Adipose tissue (tissue), 3 donors: ENCODE data around the gene OR2T10. TPM values are rescaled to one million over a fixed set of nuclear protein-coding genes. Genes with fewer than 3 reads are reported as not detected.
"Not testable (repeated sequence)": the region's sequence is repeated elsewhere in the genome, so short reads cannot be mapped to it uniquely, and the experiment has no call there.

Experiments
- H3K27ac ChIP-seq: one replicate; pipeline ENCODE4 v1.5.1; 2013; ENCODE audit warnings: low read depth, low read length
- WGBS, 3 donors: extraction: QIAGEN DNeasy Blood & Tissue Kit; methylation state at CpG; one replicate each; pipeline ENCODE4 v1.1.7; 2013; 5-methylcytosine and 5-hydroxymethylcytosine counted together
- polyA plus RNA-seq, 3 donors: library from polyadenylated mRNA; stranded (reverse); fragments of 200-250 nt; gene quantifications; one replicate each; pipeline ENCODE4 v1.2.3, GENCODE V29; 2013
- donor health status: healthy with polysubstance abuse.
- donor health status: Bipolar disorder and iron deficiency.
- donor health status: healthy.

OR2T10 gene, protein sequence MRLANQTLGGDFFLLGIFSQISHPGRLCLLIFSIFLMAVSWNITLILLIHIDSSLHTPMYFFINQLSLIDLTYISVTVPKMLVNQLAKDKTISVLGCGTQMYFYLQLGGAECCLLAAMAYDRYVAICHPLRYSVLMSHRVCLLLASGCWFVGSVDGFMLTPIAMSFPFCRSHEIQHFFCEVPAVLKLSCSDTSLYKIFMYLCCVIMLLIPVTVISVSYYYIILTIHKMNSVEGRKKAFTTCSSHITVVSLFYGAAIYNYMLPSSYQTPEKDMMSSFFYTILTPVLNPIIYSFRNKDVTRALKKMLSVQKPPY
- polyA plus RNA-seq = not detected

DNA sequence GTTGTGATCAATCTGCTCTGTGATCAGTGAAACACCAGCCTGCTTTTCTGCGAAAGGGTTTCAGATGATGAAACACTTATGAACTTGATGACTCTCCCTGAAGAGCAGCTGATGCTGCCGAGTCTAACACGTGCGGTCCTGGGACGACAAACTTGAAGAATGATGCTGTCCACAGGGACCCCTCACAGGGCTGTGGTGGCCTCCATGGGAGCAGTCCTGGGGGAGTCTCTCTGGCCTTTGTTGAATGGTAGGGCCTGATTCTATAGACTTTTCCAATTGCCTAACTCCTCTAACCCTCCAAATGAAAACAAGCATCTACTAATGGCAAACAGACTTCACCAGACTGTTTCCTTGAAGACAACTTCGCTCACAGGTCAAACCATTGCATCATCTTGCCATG, at the start of gene OR2T10:
OR2T10 (minus strand) TSS at position 112 of the 400 bp plus-strand sequence. CDS start 3,932 bp downstream, outside the sequence.
- H3K27ac ChIP-seq = no peak within 1 kb of the TSS
- WGBS, 3 donors = 81 to 91% (median 88%) methylated on average over 6 of the region's 6 CpGs

DNA sequence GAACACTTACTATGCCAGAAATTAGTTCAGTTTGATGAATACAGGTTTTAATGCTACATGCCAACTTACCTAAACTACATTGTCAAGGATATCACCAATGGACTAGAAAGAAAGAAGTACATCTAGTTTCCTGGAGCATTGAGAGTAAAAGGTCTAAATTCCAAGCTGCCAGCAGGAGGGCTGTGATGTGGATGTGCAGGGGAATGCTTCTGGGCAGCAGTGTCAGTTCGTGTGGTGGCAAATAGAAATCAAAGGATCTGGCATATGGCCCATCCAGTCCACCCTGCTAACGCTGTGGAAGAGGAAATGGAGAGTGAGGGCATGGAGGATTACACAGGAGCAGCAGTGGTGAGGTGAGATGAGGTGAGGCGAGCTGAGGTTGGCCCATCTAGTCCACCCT, 47.7 kb upstream of the OR2T10 start, which contains the start of gene OR2T35:
OR2T35 (minus strand) TSS at position 101 of the 400 bp plus-strand sequence. CDS start 6,020 bp downstream, outside the sequence.
- 67 to 100% methylated on average over 1 to 2 of the region's 3 CpGs; no CpG with 5 or more reads in 1 of the 3 donors for WGBS, 3 donors
- not testable (repeated sequence) for H3K27ac ChIP-seq

DNA sequence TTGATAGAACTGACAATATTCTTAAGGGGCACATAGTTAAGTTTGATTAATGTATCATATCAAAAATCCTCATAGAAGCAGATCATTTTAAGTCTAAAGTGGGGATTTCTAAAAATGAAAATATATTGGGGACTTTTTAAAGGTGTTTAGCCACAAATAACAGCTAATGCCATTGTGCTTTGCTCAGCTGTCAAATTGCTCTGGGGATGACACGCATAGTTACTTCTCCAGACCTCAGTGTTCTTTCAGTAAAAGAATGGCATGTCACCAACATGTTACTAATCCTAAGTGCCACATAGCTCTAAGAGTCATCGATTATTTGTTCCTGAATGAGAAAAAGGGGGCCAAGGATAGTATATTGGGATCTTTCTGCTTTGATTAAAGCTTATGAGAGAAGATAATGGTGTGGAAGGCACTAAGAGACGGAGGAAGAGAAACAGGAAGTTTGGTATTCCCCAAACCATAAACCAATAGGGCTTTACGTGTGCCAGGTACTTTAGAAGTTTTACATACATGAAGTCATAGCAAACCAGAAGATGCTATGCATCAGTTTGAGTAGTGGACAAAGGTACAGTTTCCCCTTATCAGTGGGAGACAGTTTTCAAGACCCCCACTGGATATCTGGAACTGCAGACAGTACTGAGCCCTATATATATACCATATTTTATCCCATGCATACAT, 45.6 kb upstream of the OR2T10 start:
- no CpG with 5 or more reads among the region's 4 CpGs for WGBS, 3 donors

DNA sequence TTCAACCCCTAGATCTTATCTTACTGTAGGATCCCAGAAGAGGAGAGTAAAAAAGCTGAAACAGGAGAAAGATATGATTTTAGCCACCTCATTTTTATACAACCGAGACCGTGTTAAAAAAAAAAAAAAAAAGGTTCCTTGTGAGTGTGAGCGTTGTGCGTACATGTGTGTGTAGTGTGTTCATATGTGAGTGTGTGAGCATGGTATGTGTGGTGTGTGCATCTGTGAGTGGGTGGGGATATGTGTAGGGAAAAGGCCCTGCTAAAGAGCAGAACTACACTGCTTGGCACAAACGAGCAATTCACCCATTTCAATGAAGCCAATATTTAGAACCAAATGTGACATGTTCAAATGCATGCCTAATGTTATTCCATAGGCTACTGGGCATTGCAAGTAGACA, 44.1 kb upstream of the OR2T10 start:
- 92% methylated on average over 4 of the region's 5 CpGs; no CpG with 5 or more reads in 2 of the 3 donors for WGBS, 3 donors

More for the DNA sequence above, 45.6 kb upstream of the OR2T10 start:
- H3K27ac ChIP-seq = not testable (repeated sequence)

DNA sequence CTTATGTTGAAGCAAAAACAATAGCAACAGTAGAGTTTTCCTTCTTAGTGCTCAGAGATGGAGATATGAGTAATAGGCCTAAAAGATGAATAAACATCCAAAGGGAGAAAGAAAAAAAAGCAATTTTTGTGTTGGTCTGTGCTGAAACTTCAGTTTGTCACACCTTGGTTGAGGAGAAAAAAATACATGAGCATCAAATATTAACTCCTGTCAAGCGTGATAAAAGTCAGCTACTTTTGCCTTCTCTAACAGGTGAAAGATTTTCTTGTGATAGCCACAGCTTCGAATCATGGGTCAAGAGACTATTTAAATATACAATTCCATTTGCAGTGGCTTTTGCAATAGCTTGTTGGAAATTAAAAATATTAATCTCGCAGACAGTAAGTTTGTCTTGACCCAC, 43.4 kb upstream of the OR2T10 start:
- not testable (repeated sequence) for H3K27ac ChIP-seq
- WGBS, 3 donors = no CpG with 5 or more reads among the region's 3 CpGs

More for the DNA sequence above, 44.1 kb upstream of the OR2T10 start:
- not testable (repeated sequence) for H3K27ac ChIP-seq

DNA sequence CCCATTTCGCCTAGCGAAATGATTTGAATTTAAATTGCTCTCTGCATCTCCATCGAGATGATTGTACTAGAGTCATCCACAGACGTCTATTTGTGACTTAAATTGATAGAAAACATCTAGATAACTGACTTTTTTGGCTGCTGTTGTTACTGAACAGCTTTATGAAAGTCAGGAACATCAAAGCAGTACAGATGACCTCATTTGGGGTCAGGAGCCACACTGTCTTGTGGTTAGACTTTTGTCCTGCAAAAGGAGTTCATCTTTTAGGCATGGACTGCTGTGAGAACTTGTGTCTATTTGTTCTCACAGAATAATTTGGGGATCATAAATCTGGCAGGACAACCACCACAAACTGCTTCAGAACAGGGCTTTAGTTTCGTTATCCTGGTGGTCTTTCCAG, 42.2 kb upstream of the OR2T10 start:
- H3K27ac ChIP-seq = not testable (repeated sequence)
- WGBS, 3 donors = no CpG with 5 or more reads among the region's 5 CpGs

DNA sequence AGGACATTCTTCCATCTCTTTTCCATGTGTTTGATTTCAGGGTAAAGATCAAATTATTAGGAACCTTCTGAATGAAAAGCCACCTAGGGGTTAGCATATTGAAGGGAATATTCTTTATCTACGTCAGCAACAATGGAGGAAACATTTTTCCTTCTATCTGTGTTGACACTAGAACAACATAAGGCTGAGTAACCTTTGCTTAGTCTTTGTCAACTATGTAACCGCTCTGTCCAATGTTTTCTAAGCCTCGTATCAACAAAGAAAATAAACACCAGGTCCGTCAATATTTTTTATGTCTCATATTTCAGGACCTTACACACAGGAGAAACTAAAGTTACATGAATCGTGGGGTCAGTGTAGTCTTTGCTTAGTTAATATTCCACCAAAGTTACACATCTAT, 39.1 kb upstream of the OR2T10 start:
- WGBS, 3 donors = 16 to 67% (median 61%) methylated on average over 2 of the region's 5 CpGs
- not testable (repeated sequence) for H3K27ac ChIP-seq

DNA sequence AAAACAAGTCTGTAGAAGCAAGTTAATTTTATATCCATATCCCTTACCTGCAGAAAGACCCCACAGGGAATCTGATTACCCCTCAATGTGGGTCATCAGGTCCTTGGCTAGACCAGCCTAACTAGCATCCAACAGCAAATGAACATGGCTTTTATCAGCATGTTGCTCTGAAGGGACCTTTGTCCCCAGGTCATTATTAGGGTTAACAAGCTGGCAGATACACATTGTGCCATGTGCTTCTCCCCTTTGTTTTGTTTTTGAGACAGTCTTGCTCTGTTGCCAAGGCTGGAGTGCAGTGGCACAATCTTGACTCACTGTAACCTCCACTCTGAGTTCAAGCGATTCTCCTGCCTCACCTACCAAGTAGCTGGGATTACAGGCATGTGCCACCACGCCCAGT, 37.5 kb upstream of the OR2T10 start, which contains the start of gene OR2T11:
OR2T11 (minus strand) TSS at position 101 of the 400 bp plus-strand sequence. CDS start 7,963 bp downstream, outside the sequence.
- H3K27ac ChIP-seq = not testable (repeated sequence)
- no CpG with 5 or more reads among the region's 2 CpGs for WGBS, 3 donors

DNA sequence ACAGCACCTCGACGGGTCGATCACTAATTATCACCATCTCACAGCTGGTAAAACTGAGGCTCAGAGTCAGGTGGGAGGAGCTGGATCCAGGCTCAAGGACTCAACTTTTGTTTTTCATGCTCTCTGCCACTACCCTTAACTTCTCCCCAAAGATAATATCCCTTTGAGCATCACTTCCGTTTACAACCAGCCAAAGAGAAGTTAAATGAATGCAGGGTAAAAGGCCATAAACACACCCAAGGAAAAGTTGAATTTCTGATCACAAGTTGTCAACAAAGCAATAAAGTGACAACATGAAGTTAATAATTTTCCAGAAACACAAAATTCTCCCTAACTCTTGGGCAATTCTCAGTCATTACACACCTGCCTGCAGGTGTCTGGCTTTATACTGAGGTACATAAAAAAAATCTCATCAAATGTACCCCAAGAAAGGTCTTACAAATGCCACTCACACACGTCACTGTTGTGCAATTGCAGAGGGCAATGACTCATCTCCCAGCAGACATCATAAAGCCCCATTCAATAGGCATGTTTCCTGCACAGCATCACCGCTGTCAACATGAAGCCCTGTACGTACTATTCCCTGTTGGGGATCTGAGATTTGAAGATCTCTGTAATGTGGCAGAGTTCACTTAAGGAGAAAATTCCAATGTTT, 34.0 kb upstream of the OR2T10 start:
- no peak overlapping the region for H3K27ac ChIP-seq
- WGBS, 3 donors = 66 to 70% (median 67%) methylated on average over 7 of the region's 7 CpGs

DNA sequence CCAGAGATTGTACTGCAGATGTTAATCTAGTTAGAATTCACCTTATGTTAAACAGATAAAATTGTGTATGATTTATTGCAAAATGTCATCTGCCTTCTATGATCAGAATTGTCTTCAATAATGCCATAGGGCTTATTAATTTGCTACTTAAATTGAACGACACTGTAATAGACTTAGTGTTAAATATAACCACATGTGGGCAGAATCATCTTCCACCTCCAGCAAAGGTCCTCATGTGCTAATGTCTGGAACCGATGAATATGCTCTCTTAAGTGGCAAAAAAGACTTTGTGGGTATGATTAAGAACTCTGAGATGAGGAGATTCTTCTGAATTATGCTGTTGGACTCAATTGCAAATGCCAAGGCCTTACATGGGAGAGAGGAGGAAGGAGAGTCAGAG, 33.1 kb upstream of the OR2T10 start:
- 76 to 80% (median 79%) methylated on average over 2 of the region's 2 CpGs for WGBS, 3 donors
- H3K27ac ChIP-seq = no peak overlapping the region

DNA sequence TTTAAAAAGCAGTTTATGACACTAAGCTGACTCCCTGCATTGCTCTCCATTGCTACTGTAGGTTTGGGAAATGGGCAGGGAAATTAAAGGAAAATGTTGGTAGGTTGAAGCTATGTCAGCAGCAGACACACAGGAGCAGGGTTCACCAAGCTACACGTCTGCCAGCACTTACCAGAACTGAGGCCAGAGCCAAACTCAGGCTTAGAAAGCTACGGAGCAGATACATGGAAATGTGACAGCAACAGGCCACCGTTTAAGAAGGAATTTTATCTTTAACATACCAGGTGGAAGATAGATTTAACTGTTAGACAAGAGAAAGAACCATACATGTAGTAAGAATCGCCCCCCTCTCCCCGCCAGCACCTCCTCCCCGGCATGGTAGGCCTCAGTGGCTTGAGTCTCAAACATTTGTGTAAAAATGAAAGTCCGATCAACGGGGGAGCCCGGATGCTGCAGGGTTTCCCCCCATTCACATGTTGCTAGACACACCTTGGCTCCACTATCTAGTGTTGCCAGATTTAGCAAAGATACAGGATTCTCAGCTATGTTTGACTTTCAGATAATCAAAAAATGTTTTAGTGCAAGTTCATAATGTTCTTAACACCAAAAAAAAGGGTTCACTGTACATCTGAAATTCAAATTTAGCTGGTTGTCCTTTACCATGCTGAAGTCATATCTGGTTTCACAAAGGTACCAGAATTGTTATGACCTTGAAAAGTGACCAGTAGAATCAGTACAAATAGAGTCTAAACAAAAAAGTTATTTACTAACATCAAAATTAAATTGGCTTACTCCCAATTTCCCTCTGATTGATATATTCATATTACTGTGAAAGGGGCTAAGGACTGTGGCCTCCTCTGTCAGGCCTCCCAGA, 30.7 kb upstream of the OR2T10 start:
- WGBS, 3 donors = 81 to 87% (median 84%) methylated on average over 7 to 9 of the region's 9 CpGs
- H3K27ac ChIP-seq = no peak overlapping the region

DNA sequence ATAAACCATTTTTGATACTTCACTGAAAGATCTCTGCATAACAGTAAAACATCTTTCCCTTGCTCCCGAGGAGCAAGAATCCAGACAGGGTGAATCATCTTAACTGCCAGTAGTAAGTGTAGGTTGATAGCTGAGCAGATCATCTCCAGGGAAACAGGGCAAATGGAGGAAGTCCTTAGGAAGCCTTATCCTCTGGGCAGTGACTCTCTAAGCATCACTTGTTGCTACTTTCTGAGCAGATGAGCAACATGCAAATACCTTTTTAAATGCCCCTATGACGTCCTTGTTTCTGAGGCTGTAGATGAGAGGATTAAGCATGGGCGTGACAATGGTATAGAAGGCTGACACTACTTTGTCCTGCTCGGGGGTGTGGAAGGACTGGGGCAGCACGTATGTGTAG, 28.5 kb upstream of the OR2T10 start:
- 76 to 78% (median 78%) methylated on average over 5 of the region's 5 CpGs for WGBS, 3 donors
- H3K27ac ChIP-seq = no peak overlapping the region

DNA sequence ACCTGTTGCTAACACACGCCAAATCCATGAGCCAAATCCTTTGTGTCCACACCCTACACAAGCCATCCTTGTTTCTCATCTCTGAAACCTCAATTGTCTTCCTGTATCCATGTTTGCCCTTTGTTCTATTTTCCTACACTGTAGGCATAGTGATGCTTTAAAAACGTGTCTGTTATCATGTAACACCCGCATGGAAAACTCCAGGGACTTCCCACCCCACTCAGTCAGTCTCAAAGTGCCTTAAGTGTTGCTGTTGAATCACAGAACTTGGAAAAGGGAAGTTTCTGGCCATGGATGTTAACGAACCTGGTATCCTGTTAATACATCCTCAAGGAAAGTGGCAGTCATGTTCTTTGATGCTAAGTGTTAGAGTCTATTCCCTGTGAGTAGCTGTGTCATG, 27.7 kb upstream of the OR2T10 start:
- no peak overlapping the region for H3K27ac ChIP-seq
- WGBS, 3 donors = 68 to 74% (median 70%) methylated on average over 4 of the region's 4 CpGs

DNA sequence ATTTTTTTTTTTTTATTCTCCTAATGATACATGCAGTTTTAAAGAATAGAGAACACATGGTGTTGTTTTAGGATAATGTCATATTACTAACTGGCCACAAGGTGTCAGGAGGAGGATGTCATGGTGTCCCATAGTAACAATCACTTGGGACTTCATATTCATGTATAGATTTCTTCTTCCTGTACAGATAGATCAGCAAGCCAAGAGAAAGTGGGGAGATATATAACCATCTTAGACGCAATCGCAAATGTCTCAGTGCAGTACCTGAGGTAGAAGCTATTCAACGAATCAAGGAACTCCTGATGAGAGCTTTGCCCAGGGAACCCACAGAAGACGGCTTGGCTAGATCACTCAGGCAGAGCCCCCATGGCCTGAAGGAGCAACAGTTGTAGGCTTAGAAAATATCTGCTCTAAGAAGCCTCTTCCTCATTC, 25.1 kb upstream of the OR2T10 start:
- no peak overlapping the region for H3K27ac ChIP-seq
- 48 to 66% (median 60%) methylated on average over 4 of the region's 4 CpGs for WGBS, 3 donors

DNA sequence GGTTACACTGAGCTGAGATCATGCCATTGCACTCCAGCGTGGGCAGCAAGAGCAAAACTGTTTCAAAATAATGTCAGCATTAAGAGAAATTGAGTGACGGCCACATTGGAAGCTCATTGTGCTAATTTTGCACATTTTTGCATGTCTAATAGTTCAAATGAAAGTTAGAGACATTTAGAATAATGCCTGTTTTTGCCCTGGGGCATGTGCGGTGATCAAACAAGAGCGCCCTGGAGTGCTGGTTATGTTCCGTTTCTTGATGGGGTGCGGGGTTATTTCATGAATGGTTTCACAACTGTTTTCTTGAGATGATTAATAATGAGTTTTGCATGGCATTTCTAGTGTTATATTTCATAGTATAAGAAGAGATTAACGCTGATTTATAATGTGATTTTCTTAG, 24.3 kb upstream of the OR2T10 start:
- no peak overlapping the region for H3K27ac ChIP-seq
- WGBS, 3 donors = 64 to 71% (median 67%) methylated on average over 7 of the region's 7 CpGs

DNA sequence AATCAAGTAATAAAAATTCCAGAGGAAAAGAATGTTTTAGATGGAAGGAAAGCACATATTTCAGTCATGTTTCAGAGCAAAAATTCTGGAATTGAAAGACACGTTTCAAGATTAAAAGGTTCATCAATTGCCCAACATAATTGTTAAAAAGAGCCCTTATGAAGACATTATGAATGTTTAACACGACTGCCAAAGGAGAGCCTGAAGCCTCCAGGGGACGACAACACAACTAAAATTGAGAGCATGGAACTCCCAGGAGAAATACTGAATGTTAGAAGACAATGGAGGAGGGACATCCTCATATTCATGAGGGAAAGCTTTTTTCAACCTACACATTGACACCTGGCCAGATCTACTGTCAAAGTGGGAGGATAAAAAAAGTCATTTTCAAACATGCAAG, 21.4 kb upstream of the OR2T10 start:
- WGBS, 3 donors = 4% methylated on average over 3 of the region's 3 CpGs
- no peak overlapping the region for H3K27ac ChIP-seq

DNA sequence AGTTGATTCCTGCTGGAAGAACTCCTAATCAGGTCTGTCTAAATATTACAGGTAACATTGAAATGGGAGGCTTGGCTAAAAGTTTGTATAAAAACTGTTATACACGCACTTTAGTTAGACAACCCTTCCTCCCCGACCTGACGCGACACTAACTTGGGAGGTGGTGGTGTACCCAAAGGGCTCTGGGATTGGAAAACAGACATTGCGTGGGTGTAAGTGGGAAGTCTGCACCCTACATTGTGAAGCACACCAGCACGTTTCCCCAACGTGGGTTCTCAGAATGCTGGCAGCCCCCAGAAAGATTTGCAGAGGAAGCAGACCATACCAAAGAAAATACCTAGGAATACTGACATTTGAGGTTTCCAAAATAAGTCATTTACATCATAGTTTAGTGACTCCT, 20.6 kb upstream of the OR2T10 start:
- H3K27ac ChIP-seq = no peak overlapping the region
- 69 to 75% (median 71%) methylated on average over 7 of the region's 7 CpGs for WGBS, 3 donors

DNA sequence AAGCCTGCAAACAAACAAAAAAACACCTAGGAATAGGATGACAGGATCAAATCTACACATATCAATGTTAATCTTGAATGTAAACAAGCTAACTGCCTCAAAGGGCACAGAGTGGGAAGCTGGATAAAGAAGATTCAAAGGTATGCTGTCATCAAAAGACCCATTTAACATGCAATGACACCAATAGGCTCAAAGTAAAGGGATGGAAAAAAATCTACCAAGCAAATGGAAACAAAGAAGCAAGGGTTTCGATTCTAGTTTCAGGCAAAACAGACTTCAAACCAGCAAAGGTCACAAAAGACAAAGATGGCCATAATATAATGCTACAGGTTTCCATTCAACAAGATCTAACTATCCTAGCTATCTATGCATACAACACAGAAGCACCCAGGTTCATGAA, 16.2 kb upstream of the OR2T10 start:
- no peak overlapping the region for H3K27ac ChIP-seq
- WGBS, 3 donors = 63 to 78% (median 73%) methylated on average over 1 of the region's 1 CpG
